Testis (tissue), 2 donors: ENCODE results near the gene ITPRIPL1.

ENCODE experiments used
- CTCF ChIP-seq, 3 experiments: fragments of 450-650 bp in 2 of 3; fragments of 200-600 bp in 1 of 3; sonication (generic) in 1 of 3; IDR thresholded peaks; one replicate each; pipeline ENCODE4 v1.5.1; 2016 to 2019; ENCODE audit warnings: antibody characterized with exemption in 3 of 3, mild to moderate bottlenecking in 2 of 3, moderate library complexity in 1 of 3
- POLR2A ChIP-seq: fragments of 450-650 bp; IDR thresholded peaks from one replicate; pipeline ENCODE4 v1.6.1; 2017; ENCODE audit warnings: antibody characterized with exemption, mild to moderate bottlenecking, moderate library complexity

- TF ChIP-seq CTCF (IDR thresholded peaks at IDR 0.05), result no peak
- no peak for TF ChIP-seq POLR2A
These were observed 4.3 kb downstream of the ITPRIPL1 start for GRCh38 chr2:96329456-96329855.
